AG04449 (cell line): Measurements from ENCODE around the gene PRSS50.

Source experiments
- CTCF ChIA-PET: fragments of 350-600 bp; formaldehyde crosslinking; extraction: SDS; loops from one replicate; lab custom pipeline; 2021; ENCODE audit warnings: antibody characterized with exemption; lab: Yijun Ruan, JAX
- POLR2A ChIA-PET: fragments of 400-600, 350-600 bp; formaldehyde crosslinking; extraction: SDS; loops from one replicate; lab custom pipeline; 2020; ENCODE audit warnings: antibody characterized with exemption, inconsistent platforms; lab: Yijun Ruan, JAX
- DNase-seq: peaks from one replicate; pipeline ENCODE4 v3.0.0-alpha.2; 2010; ENCODE audit warnings: low read depth, low spot score
- H3K4me3 ChIP-seq: 2 replicates; pipeline ENCODE4 v1.5.1; 2011; ENCODE audit warnings: low read depth, mild to moderate bottlenecking, control low read depth, low read length
- CTCF ChIP-seq: IDR thresholded peaks from one replicate; pipeline ENCODE4 v1.5.1; 2011; ENCODE audit warnings: mild to moderate bottlenecking, moderate library complexity, low read length, control low read depth, inconsistent platforms; ENCODE audit not compliant: insufficient read depth; ENCODE audit errors: missing control alignments

The PRSS50 gene

GRCh38 chr3:46665763-46666452 lies 51.8 kb downstream of the PRSS50 start:
- no peak for DNase-seq
- TF ChIP-seq CTCF, result no peak
- ChIA-PET POLR2A (no interaction called here), CTCF (interaction anchor here (2.5 kb wide), 1 partner anchor 177 kb away, joined by 8 read pairs; no protein-coding TSS in a partner anchor)
- no peak overlapping the region for H3K4me3 ChIP-seq

GRCh38 chr3:46664971-46665762 lies 52.5 kb downstream of the PRSS50 start:
- H3K4me3 ChIP-seq, result no peak overlapping the region
- POLR2A ChIA-PET, result no interaction called here
- TF ChIP-seq CTCF, result no peak
- DNase-seq, result no peak
- CTCF ChIA-PET, result interaction anchor here (1.0 to 2.5 kb wide), 3 partner anchors 9 to 177 kb away, joined by 3 to 8 read pairs (median 3); no protein-coding TSS in a partner anchor

GRCh38 chr3:46664188-46664970 lies 53.3 kb downstream of the PRSS50 start:
- CTCF ChIA-PET, result interaction anchor here (1.0 to 1.3 kb wide), 3 partner anchors 10 to 176 kb away, joined by 3 read pairs; no protein-coding TSS in a partner anchor
- TF ChIP-seq CTCF, result no peak
- POLR2A ChIA-PET, result no interaction called here
- no peak overlapping the region for H3K4me3 ChIP-seq
- no peak for DNase-seq

GRCh38 chr3:46663591-46664135 lies 54.0 kb downstream of the PRSS50 start:
- no peak for TF ChIP-seq CTCF
- DNase-seq, result no peak
- CTCF ChIA-PET, result interaction anchor here (1.2 to 1.3 kb wide), 2 partner anchors 34 to 175 kb away, joined by 3 read pairs; no protein-coding TSS in a partner anchor
- POLR2A ChIA-PET, result no interaction called here
- H3K4me3 ChIP-seq, result no peak overlapping the region

GRCh38 chr3:46662771-46663551 lies 54.7 kb downstream of the PRSS50 start:
- DNase-seq, result no peak
- ChIA-PET CTCF (interaction anchor here (1.2 kb wide), 1 partner anchor 10 kb away, joined by 4 read pairs; no protein-coding TSS in a partner anchor), POLR2A (no interaction called here)
- TF ChIP-seq CTCF, result no peak
- no peak overlapping the region for H3K4me3 ChIP-seq
